ENCODE results near the gene HSD11B1.
A peak's percentile ranks its signal among the peaks of the same experiment; 100 is the strongest.

The HSD11B1 gene

GRCh38 chr1:209761011-209761635 lies 56.5 kb downstream of the HSD11B1 start:
- Mint-ChIP-seq H3K9me3 (no peaks in the 10 kb centered on the region), H3K4me3 (no peak overlapping the region), H3K4me1 (peaks cover 44% of the 10 kb centered on the region), H3K27ac (no peak overlapping the region), H3K27me3 (no peaks in the 10 kb centered on the region), H3K36me3 (peaks cover 46% of the 10 kb centered on the region)
- DNase-seq (ENCODE audit: low spot score in 2 of 2) (no peak), ATAC-seq (ENCODE audit: low read depth) (no peak)

GRCh38 chr1:209766051-209766450 lies 61.4 kb downstream of the HSD11B1 start:
- H3K4me1 Mint-ChIP-seq: peaks cover 36% of the 10 kb centered on the region
- no peaks in the 10 kb centered on the region for H3K9me3 Mint-ChIP-seq
- peak overlapping the region; percentile 88 for H3K27ac Mint-ChIP-seq
- DNase-seq (ENCODE audit: low spot score in 2 of 2): no peak
- H3K27me3 Mint-ChIP-seq: no peaks in the 10 kb centered on the region
- no peak overlapping the region for H3K4me3 Mint-ChIP-seq
- peaks cover 43% of the 10 kb centered on the region for H3K36me3 Mint-ChIP-seq
- no peak for ATAC-seq (ENCODE audit: low read depth)

DNA sequence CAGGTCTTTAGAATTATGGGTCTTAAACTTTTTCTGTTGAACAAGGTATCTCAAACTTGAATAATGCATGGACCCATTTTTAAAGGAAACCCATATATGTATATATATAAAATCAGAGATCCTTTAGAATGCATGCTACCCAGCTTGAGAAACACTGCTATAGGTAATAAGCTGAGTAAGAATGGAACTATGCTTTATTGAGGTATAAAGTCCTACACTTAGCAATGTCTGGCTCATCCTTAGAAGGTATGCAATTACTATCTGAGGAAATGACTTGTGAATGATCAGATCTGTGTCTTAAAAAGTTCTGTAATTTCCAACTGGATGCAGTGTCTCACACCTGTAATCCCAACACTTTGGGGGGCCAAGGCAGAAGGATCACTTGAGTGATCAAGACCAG lies 62.5 kb downstream of the HSD11B1 start:
- H3K36me3 Mint-ChIP-seq: peaks cover 36% of the 10 kb centered on the region
- DNase-seq (ENCODE audit: low spot score in 2 of 2): no peak
- no peak overlapping the region for H3K4me3 Mint-ChIP-seq
- H3K9me3 Mint-ChIP-seq: no peaks in the 10 kb centered on the region
- peak overlapping the region; percentile 88 for H3K27ac Mint-ChIP-seq
- ATAC-seq (ENCODE audit: low read depth): no peak
- H3K4me1 Mint-ChIP-seq: peaks cover 31% of the 10 kb centered on the region
- no peaks in the 10 kb centered on the region for H3K27me3 Mint-ChIP-seq

GRCh38 chr1:209767706-209768105 lies 63.1 kb downstream of the HSD11B1 start:
- Mint-ChIP-seq H3K9me3 (no peaks in the 10 kb centered on the region), H3K4me3 (no peak overlapping the region), H3K27ac (no peak overlapping the region), H3K27me3 (no peaks in the 10 kb centered on the region), H3K4me1 (peaks cover 26% of the 10 kb centered on the region), H3K36me3 (peaks cover 30% of the 10 kb centered on the region)
- DNase-seq (ENCODE audit: low spot score in 2 of 2) (no peak), ATAC-seq (ENCODE audit: low read depth) (no peak)

DNA sequence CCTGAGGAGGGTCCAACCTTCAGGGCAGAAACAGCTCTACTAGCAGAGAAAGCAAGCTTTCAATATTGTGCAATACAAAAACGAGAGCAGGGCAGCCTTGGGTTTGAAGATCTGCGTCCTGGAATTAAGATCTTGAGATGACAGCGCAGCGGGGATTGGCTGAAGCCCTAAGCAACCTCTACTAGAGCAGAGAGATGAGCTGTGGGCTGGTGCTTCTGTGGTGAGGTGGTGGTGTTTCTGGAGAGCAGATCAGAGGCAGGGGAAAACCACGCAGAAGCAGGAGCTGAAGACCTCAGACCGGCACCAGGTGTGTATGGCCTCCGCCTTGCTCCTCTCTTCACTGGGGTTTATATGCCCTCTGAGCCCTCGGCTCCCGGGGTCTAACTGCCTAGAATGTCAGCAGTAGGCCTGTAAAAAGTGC lies 63.7 kb downstream of the HSD11B1 start:
- DNase-seq (ENCODE audit: low spot score in 2 of 2): peak; percentile 23 to 31
- Mint-ChIP-seq H3K9me3 (no peaks in the 10 kb centered on the region), H3K27ac (no peak overlapping the region), H3K4me1 (peaks cover 29% of the 10 kb centered on the region), H3K4me3 (no peak overlapping the region), H3K36me3 (peaks cover 30% of the 10 kb centered on the region), H3K27me3 (no peaks in the 10 kb centered on the region)
- peak; percentile 93 for ATAC-seq (ENCODE audit: low read depth)

- Mint-ChIP-seq H3K36me3 (peaks cover 26% of the 10 kb centered on the region), H3K9me3 (no peaks in the 10 kb centered on the region), H3K4me3 (no peak overlapping the region), H3K27ac (no peak overlapping the region), H3K4me1 (peaks cover 32% of the 10 kb centered on the region), H3K27me3 (no peaks in the 10 kb centered on the region)
- DNase-seq (ENCODE audit: low spot score in 2 of 2): no peak
- peak; percentile 47 for ATAC-seq (ENCODE audit: low read depth)
Observed at GRCh38 chr1:209769171-209769904, 64.7 kb downstream of the HSD11B1 start.

DNA sequence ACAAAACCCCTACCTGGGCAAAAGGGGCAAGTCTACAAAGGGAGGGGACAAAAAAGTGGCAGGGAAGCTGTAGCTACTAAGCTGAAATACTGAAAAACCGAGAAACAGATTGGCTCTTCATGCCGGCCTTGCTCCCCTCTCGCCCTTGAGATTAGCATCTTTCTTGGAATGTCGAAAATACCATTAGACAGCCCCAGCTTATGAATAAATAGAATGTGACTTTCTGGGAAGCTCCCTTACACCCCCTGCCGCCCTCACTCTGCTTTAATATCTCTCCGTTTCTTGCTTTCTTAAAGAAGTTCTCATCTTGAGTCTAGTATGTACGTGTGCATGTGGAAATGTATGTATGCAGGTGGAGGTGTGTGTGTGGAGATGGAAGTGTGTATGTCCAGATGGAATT lies 65.3 kb downstream of the HSD11B1 start:
- Mint-ChIP-seq H3K36me3 (peaks cover 28% of the 10 kb centered on the region), H3K27ac (no peak overlapping the region), H3K9me3 (no peaks in the 10 kb centered on the region), H3K27me3 (no peaks in the 10 kb centered on the region), H3K4me1 (peaks cover 37% of the 10 kb centered on the region), H3K4me3 (no peak overlapping the region)
- no peak for DNase-seq (ENCODE audit: low spot score in 2 of 2)
- no peak for ATAC-seq (ENCODE audit: low read depth)

GRCh38 chr1:209770636-209771415 lies 66.2 kb downstream of the HSD11B1 start:
- Mint-ChIP-seq H3K9me3 (no peaks in the 10 kb centered on the region), H3K4me1 (peaks cover 43% of the 10 kb centered on the region), H3K27ac (no peak overlapping the region), H3K27me3 (no peaks in the 10 kb centered on the region), H3K4me3 (no peak overlapping the region), H3K36me3 (peaks cover 32% of the 10 kb centered on the region)
- DNase-seq (ENCODE audit: low spot score in 2 of 2) (no peak), ATAC-seq (ENCODE audit: low read depth) (no peak)

- no peak overlapping the region for H3K4me3 Mint-ChIP-seq
- ATAC-seq (ENCODE audit: low read depth): no peak
- H3K9me3 Mint-ChIP-seq: no peaks in the 10 kb centered on the region
- H3K4me1 Mint-ChIP-seq: peaks cover 38% of the 10 kb centered on the region
- peaks cover 27% of the 10 kb centered on the region for H3K36me3 Mint-ChIP-seq
- H3K27ac Mint-ChIP-seq: no peak overlapping the region
- no peaks in the 10 kb centered on the region for H3K27me3 Mint-ChIP-seq
- DNase-seq (ENCODE audit: low spot score in 2 of 2): no peak
Observed at GRCh38 chr1:209772126-209772525, 67.5 kb downstream of the HSD11B1 start.

GRCh38 chr1:209774592-209774991 lies 69.9 kb downstream of the HSD11B1 start:
- ATAC-seq (ENCODE audit: low read depth) (peak; percentile 90), DNase-seq (ENCODE audit: low spot score in 2 of 2) (no peak)
- peak overlapping the region; percentile 56 for H3K27ac Mint-ChIP-seq
- H3K4me1 Mint-ChIP-seq: peaks cover 25% of the 10 kb centered on the region
- no peaks in the 10 kb centered on the region for H3K27me3 Mint-ChIP-seq
- peak overlapping the region; percentile 82 for H3K4me3 Mint-ChIP-seq
- H3K36me3 Mint-ChIP-seq: peaks cover 41% of the 10 kb centered on the region
- no peaks in the 10 kb centered on the region for H3K9me3 Mint-ChIP-seq

DNA sequence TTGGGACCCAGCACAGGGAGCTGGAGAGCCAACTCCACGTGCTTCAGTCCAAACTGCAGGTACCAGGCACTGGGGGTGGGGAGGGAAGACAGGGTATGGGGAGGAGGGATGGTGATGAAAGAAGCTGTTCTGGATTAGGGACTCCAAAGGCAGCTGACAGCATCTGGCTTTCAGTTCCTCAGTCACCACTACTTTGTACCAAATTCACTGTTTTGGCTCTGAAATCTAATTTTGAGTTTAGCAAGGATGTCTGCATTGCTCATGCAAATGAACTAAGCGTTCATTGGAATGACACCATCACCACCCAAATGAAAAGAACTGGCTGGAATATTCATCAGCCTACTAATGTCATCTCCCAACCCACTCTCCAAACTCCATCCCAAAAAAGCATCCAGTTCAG lies 71.0 kb downstream of the HSD11B1 start:
- Mint-ChIP-seq H3K27me3 (no peaks in the 10 kb centered on the region), H3K27ac (peak overlapping the region; percentile 56)

DNA sequence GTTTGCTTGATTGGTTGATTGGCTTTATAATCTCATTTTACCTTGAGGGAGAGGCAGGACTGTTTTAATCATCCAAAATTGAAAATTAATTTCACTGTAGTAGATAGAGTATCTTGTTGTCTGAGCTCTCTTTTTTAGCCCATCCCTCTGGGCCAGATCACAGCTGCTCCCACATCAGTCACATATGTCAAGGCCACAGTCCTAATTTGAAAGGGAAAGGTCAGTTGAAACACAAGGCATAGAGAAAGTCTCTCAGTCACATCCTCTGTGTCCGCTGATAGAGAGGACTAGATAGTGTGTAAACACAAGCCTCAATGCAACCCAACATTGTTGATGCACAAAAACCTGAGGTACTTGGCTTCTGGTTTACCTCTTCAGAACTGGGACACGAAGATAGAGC lies 72.9 kb downstream of the HSD11B1 start:
- Mint-ChIP-seq H3K4me1 (peaks cover 30% of the 10 kb centered on the region), H3K27ac (no peak overlapping the region)

More for the DNA sequence above, 71.0 kb downstream of the HSD11B1 start:
- no peaks in the 10 kb centered on the region for H3K9me3 Mint-ChIP-seq
- H3K4me3 Mint-ChIP-seq: peak overlapping the region; percentile 82
- peak; percentile 19 for ATAC-seq (ENCODE audit: low read depth)
- no peak for DNase-seq (ENCODE audit: low spot score in 2 of 2)
- H3K36me3 Mint-ChIP-seq: peaks cover 48% of the 10 kb centered on the region
- peaks cover 25% of the 10 kb centered on the region for H3K4me1 Mint-ChIP-seq

GRCh38 chr1:209778102-209778501 lies 73.5 kb downstream of the HSD11B1 start:
- ATAC-seq (ENCODE audit: low read depth): no peak
- Mint-ChIP-seq H3K36me3 (peaks cover 53% of the 10 kb centered on the region), H3K9me3 (no peaks in the 10 kb centered on the region), H3K4me1 (peaks cover 27% of the 10 kb centered on the region), H3K27me3 (no peaks in the 10 kb centered on the region), H3K27ac (peak overlapping the region; percentile 9), H3K4me3 (no peak overlapping the region)
- DNase-seq (ENCODE audit: low spot score in 2 of 2): no peak

More for the DNA sequence above, 72.9 kb downstream of the HSD11B1 start:
- no peaks in the 10 kb centered on the region for H3K27me3 Mint-ChIP-seq
- H3K4me3 Mint-ChIP-seq: no peak overlapping the region
- ATAC-seq (ENCODE audit: low read depth) (no peak), DNase-seq (ENCODE audit: low spot score in 2 of 2) (no peak)
- peaks cover 56% of the 10 kb centered on the region for H3K36me3 Mint-ChIP-seq
- no peaks in the 10 kb centered on the region for H3K9me3 Mint-ChIP-seq

DNA sequence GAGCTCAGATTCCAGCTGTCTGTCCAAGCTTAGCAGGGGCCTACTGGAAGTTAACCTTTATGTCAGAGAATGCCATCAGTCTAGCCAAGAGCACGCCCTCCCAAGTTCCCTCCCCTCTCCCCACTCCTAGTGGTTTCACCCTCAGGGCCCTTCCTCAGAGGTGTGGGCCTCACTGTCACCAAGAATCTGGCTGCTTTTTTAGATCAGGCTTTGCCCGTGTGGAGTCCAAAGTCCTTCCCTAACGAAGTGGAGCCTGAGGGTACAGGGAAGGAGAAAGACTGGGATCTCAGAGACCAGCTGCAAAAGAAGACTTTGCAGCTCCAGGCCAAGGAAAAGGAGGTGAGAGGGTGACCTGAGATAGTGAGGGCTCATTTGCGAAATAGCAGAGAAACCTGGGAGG lies 75.6 kb downstream of the HSD11B1 start:
- Mint-ChIP-seq H3K36me3 (peaks cover 43% of the 10 kb centered on the region), H3K4me1 (peaks cover 17% of the 10 kb centered on the region), H3K9me3 (no peaks in the 10 kb centered on the region), H3K27me3 (no peaks in the 10 kb centered on the region), H3K27ac (peak overlapping the region; percentile 9), H3K4me3 (no peak overlapping the region)
- no peak for ATAC-seq (ENCODE audit: low read depth)
- DNase-seq (ENCODE audit: low spot score in 2 of 2): no peak
